Smooth muscle cell (in vitro differentiated cells): Measurements from ENCODE around the gene STARD3. TPM values are rescaled to one million over a fixed set of nuclear protein-coding genes. Genes with fewer than 3 reads are reported as not detected.
A peak's percentile ranks its signal among the peaks of the same experiment; 100 is the strongest.

Experiments
- DNase-seq: peaks from one replicate; lab custom pipeline; 2025; ENCODE audit not compliant: unreplicated experiment; lab: John Stamatoyannopoulos, UW
- H2AFZ ChIP-seq: fragments of 200-600 bp; sonication (generic); 2 replicates; pipeline ENCODE4 v1.6.0; 2016; ENCODE audit warnings: antibody characterized with exemption, low read depth, mild to moderate bottlenecking
- H3F3A ChIP-seq: fragments of 200-600 bp; sonication (generic); 2 replicates; pipeline ENCODE4 v1.6.0; 2017; ENCODE audit warnings: antibody characterized with exemption, low read depth
- H3K27ac ChIP-seq: fragments of 200-600 bp; sonication (generic); 2 replicates; pipeline ENCODE4 v1.5.1; 2016; ENCODE audit warnings: low read depth, mild to moderate bottlenecking
- H3K27me3 ChIP-seq: fragments of 200-600 bp; sonication (generic); 2 replicates; pipeline ENCODE4 v1.6.1; 2016; ENCODE audit warnings: low read depth, mild to moderate bottlenecking
- H3K36me3 ChIP-seq: fragments of 200-600 bp; sonication (generic); 2 replicates; pipeline ENCODE4 v1.5.1; 2016; ENCODE audit warnings: low read depth
- H3K4me1 ChIP-seq: fragments of 200-600 bp; sonication (generic); 2 replicates; pipeline ENCODE4 v1.5.1; 2016; ENCODE audit warnings: low read depth
- H3K4me2 ChIP-seq: fragments of 200-600 bp; sonication (generic); 2 replicates; pipeline ENCODE4 v1.6.0; 2016; ENCODE audit warnings: mild to moderate bottlenecking
- H3K4me3 ChIP-seq: fragments of 200-600 bp; sonication (generic); 2 replicates; pipeline ENCODE4 v1.5.1; 2016; ENCODE audit warnings: mild to moderate bottlenecking
- H3K79me2 ChIP-seq: fragments of 200-600 bp; sonication (generic); 2 replicates; pipeline ENCODE4 v1.6.0; 2016; ENCODE audit warnings: low read depth, mild to moderate bottlenecking
- H3K9ac ChIP-seq: fragments of 200-600 bp; sonication (generic); 2 replicates; pipeline ENCODE4 v1.6.0; 2016; ENCODE audit warnings: low read depth
- H3K9me3 ChIP-seq: fragments of 200-600 bp; sonication (generic); replicated peaks from 2 replicates; pipeline ENCODE4 v1.5.1; 2016; ENCODE audit warnings: low read depth
- H4K20me1 ChIP-seq: fragments of 200-600 bp; sonication (generic); 2 replicates; pipeline ENCODE4 v1.6.0; 2016; ENCODE audit warnings: low read depth
- WGBS: methylation state at CpG from one replicate; pipeline ENCODE4 v1.1.7; 2016; ENCODE audit warnings: low lambda C conversion rate; 5-methylcytosine and 5-hydroxymethylcytosine counted together
- polyA plus RNA-seq: library from polyadenylated mRNA; unstranded; fragments of >200 nt; fragmentation: Nextera tagmentation; extraction: Ambion mirVana; gene quantifications from 2 replicates; pipeline ENCODE4 v1.2.1, GENCODE V29; 2016
- total RNA-seq: library from RNA; depleted of rRNA; stranded (reverse); fragments of >200 nt; gene quantifications from 2 replicates; pipeline ENCODE4 v1.2.3, GENCODE V29; 2014
- TF ChIP-seq, protein P1 (sequence below): fragments of 200-600 bp; sonication (generic); IDR thresholded peaks from 2 replicates; pipeline ENCODE4 v1.5.1; 2017; ENCODE audit warnings: borderline replicate concordance, mild to moderate bottlenecking, antibody characterized with exemption; ENCODE audit not compliant: insufficient read depth, poor library complexity, severe bottlenecking

Gene STARD3
- total and polyA plus RNA-seq, 2 experiments from 2014 or later, result 37.5 to 53.3 TPM

DNA sequence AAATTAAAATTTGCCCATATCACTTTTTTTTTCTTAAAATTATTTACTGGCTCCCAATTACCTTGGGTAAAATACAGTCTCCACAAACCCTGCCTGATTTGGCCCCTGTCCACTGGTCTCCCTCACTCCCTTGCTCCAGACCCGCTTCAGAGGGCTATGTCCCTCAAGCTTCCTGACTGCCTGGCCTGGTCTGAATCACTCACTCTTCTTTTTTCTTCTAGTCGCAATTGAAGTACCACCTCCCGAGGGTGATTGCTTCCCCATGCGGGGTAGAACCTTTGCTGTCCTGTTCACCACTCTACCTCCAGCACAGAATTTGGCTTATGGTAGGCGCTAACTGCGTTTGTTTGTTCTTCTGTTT lies 51.5 kb downstream of the STARD3 start:
- 16% methylated on average over 6 of the region's 6 CpGs for WGBS
- no peak for DNase-seq
- H3K79me2 ChIP-seq, result no peaks in the 10 kb centered on the region
- H3F3A ChIP-seq, result peaks cover 4% of the 10 kb centered on the region
- peaks cover 4% of the 10 kb centered on the region for H3K4me1 ChIP-seq
- no peaks in the 10 kb centered on the region for H4K20me1 ChIP-seq
- peak overlapping the region; percentile 76 for H3K9ac ChIP-seq
- H3K9me3 ChIP-seq, result no peaks in the 10 kb centered on the region
- H3K36me3 ChIP-seq, result no peaks in the 10 kb centered on the region
- TF ChIP-seq, protein P1, sequence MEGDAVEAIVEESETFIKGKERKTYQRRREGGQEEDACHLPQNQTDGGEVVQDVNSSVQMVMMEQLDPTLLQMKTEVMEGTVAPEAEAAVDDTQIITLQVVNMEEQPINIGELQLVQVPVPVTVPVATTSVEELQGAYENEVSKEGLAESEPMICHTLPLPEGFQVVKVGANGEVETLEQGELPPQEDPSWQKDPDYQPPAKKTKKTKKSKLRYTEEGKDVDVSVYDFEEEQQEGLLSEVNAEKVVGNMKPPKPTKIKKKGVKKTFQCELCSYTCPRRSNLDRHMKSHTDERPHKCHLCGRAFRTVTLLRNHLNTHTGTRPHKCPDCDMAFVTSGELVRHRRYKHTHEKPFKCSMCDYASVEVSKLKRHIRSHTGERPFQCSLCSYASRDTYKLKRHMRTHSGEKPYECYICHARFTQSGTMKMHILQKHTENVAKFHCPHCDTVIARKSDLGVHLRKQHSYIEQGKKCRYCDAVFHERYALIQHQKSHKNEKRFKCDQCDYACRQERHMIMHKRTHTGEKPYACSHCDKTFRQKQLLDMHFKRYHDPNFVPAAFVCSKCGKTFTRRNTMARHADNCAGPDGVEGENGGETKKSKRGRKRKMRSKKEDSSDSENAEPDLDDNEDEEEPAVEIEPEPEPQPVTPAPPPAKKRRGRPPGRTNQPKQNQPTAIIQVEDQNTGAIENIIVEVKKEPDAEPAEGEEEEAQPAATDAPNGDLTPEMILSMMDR, result no peak
- H3K27ac ChIP-seq, result peak overlapping the region; percentile 73
- H3K4me2 ChIP-seq, result peak overlapping the region; percentile 97
- peak overlapping the region; percentile 98 for H2AFZ ChIP-seq
- H3K4me3 ChIP-seq, result peak overlapping the region; percentile 73
- no peaks in the 10 kb centered on the region for H3K27me3 ChIP-seq

- H3K9me3 ChIP-seq, result no peaks in the 10 kb centered on the region
- no peaks in the 10 kb centered on the region for H3K79me2 ChIP-seq
- no peak for DNase-seq
- peak overlapping the region; percentile 73 for H3K4me3 ChIP-seq
- peaks cover 4% of the 10 kb centered on the region for H3K4me1 ChIP-seq
- no peaks in the 10 kb centered on the region for H3K27me3 ChIP-seq
- no peaks in the 10 kb centered on the region for H3K36me3 ChIP-seq
- H4K20me1 ChIP-seq, result no peaks in the 10 kb centered on the region
- H3K4me2 ChIP-seq, result peak overlapping the region; percentile 97
- peaks cover 4% of the 10 kb centered on the region for H3F3A ChIP-seq
- H3K27ac ChIP-seq, result no peak overlapping the region
- H3K9ac ChIP-seq, result no peak overlapping the region
- no peak overlapping the region for H2AFZ ChIP-seq
- 34% methylated on average over 3 of the region's 3 CpGs for WGBS
- TF ChIP-seq, protein P1, result no peak
Observed at GRCh38 chr17:39688945-39689344, 52.0 kb downstream of the STARD3 start.

DNA sequence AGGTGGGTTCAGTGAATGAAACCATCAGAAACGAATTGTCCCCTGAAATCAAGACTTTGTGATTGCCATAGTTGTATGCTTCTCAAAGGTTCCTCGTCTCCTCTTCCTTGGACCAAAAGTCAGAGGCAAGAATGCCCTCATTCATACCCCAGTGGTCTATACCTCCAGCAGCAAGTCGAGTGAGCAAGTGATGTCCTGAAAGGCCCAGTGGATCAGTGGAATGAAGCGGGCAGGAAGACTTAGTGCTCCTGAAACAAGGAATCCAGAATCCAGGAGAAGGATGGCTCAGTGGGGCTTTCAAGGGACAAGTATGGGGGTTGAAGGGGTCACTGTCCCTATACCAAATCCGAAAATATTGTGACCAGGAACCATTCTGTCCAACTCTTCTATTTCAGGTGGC lies 57.6 kb downstream of the STARD3 start:
- Histone ChIP-seq H3K4me2 (no peak overlapping the region), H3K79me2 (no peaks in the 10 kb centered on the region), H3K27me3 (no peaks in the 10 kb centered on the region), H3F3A (no peaks in the 10 kb centered on the region), H3K36me3 (no peaks in the 10 kb centered on the region), H4K20me1 (no peaks in the 10 kb centered on the region), H3K4me1 (peaks cover 18% of the 10 kb centered on the region), H3K9me3 (no peaks in the 10 kb centered on the region), H3K27ac (no peak overlapping the region), H3K9ac (no peak overlapping the region), H3K4me3 (no peak overlapping the region), H2AFZ (no peak overlapping the region)
- TF ChIP-seq, protein P1, result no peak
- WGBS, result 92% methylated on average over 5 of the region's 5 CpGs
- DNase-seq, result no peak

- no peak overlapping the region for H3K4me3 ChIP-seq
- no peak overlapping the region for H2AFZ ChIP-seq
- no peaks in the 10 kb centered on the region for H3F3A ChIP-seq
- no peaks in the 10 kb centered on the region for H3K36me3 ChIP-seq
- no peak for DNase-seq
- H4K20me1 ChIP-seq, result no peaks in the 10 kb centered on the region
- H3K27ac ChIP-seq, result no peak overlapping the region
- TF ChIP-seq, protein P1, result no peak
- WGBS, result 69% methylated on average over 2 of the region's 2 CpGs
- no peaks in the 10 kb centered on the region for H3K27me3 ChIP-seq
- no peaks in the 10 kb centered on the region for H3K9me3 ChIP-seq
- H3K4me2 ChIP-seq, result no peak overlapping the region
- H3K79me2 ChIP-seq, result peaks cover 3% of the 10 kb centered on the region
- peaks cover 18% of the 10 kb centered on the region for H3K4me1 ChIP-seq
- H3K9ac ChIP-seq, result no peak overlapping the region
Observed at GRCh38 chr17:39695089-39695474, 58.1 kb downstream of the STARD3 start.
